ENCODE results near the gene USP48. TPM values are rescaled to one million over a fixed set of nuclear protein-coding genes. Genes with fewer than 3 reads are reported as not detected.
A peak's percentile ranks its signal among the peaks of the same experiment; 100 is the strongest.

Gene USP48
- total and polyA plus RNA-seq, 2 donors (not counting 1 experiment from before 2014, with no cell fraction given): 34.1 to 45.6 TPM

DNA sequence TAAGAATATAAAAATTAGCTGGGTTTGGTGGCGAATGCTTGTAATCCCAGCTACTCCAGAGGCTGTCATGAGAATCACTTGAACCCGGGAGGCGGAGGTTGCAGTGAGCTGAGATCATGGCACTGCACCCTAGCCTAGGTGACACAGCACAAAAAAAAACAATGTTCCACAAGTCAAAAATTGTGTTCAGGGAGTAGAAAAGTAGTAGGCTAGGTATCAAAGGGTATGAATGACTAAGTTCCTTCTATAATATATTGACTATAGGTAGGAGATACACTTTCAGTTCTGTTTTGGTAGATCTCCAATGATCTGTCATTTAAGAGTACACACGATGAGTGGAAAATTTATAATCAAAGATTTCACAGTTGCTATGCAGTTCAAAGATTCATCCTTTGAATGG, 16.7 kb downstream of the USP48 start:
- Histone ChIP-seq H3K9ac (ENCODE audit: insufficient read depth, low read length) (no peak overlapping the region), H3K4me3 (replicated peaks in 1 of 4; ENCODE audit: control extremely low read depth in 1 of 4, insufficient read depth in 1 of 4, low read depth in 3 of 4, low read length in 4 of 4) (no peak overlapping the region), H3K4me2 (ENCODE audit: extremely low read depth, insufficient read depth, low read length) (no peak overlapping the region), H3K36me3 (ENCODE audit: control insufficient read depth, insufficient read depth, low read length) (no peaks in the 10 kb centered on the region), H3K79me2 (ENCODE audit: control insufficient read depth, insufficient read depth, low read length) (peaks cover 46% of the 10 kb centered on the region), H3K4me1 (ENCODE audit: control insufficient read depth, extremely low read depth, insufficient read depth, low read length) (peaks cover 8% of the 10 kb centered on the region), H4K20me1 (ENCODE audit: control insufficient read depth, extremely low read depth, insufficient read depth, low read length) (no peaks in the 10 kb centered on the region), H3K9me3 (ENCODE audit: control insufficient read depth, insufficient read depth, low read depth, low read length) (no peaks in the 10 kb centered on the region), H3K27ac (ENCODE audit: insufficient read depth, low read length) (no peak overlapping the region), H2AFZ (ENCODE audit: low read length) (no peak overlapping the region), H3K27me3 (ENCODE audit: control insufficient read depth, insufficient read depth, low read length) (no peaks in the 10 kb centered on the region)
- no peak for TF ChIP-seq CTCF (conservative IDR thresholded peaks at IDR 0.05 in 1 of 2, IDR thresholded peaks at IDR 0.05 in 1 of 2; ENCODE audit: low read depth in 1 of 2, low read length in 2 of 2)
- TF ChIP-seq EZH2 (IDR thresholded peaks at IDR 0.05; ENCODE audit: low read length, missing control alignments): no peak
- no peak for DNase-seq (ENCODE audit: low read depth in 2 of 2)

GRCh38 chr1:21764615-21765423, 18.1 kb downstream of the USP48 start:
- H3K4me1 ChIP-seq (ENCODE audit: control insufficient read depth, extremely low read depth, insufficient read depth, low read length): peaks cover 8% of the 10 kb centered on the region
- H4K20me1 ChIP-seq (ENCODE audit: control insufficient read depth, extremely low read depth, insufficient read depth, low read length): no peaks in the 10 kb centered on the region
- H3K9ac ChIP-seq (ENCODE audit: insufficient read depth, low read length): no peak overlapping the region

More at GRCh38 chr1:21764615-21765423, 18.1 kb downstream of the USP48 start:
- Histone ChIP-seq H3K36me3 (ENCODE audit: control insufficient read depth, insufficient read depth, low read length) (no peaks in the 10 kb centered on the region), H3K27me3 (ENCODE audit: control insufficient read depth, insufficient read depth, low read length) (no peaks in the 10 kb centered on the region), H3K9me3 (ENCODE audit: control insufficient read depth, insufficient read depth, low read depth, low read length) (no peaks in the 10 kb centered on the region), H3K27ac (ENCODE audit: insufficient read depth, low read length) (peak overlapping the region; percentile 54), H3K79me2 (ENCODE audit: control insufficient read depth, insufficient read depth, low read length) (peaks cover 46% of the 10 kb centered on the region), H2AFZ (ENCODE audit: low read length) (no peak overlapping the region), H3K4me3 (replicated peaks in 1 of 4; ENCODE audit: control extremely low read depth in 1 of 4, insufficient read depth in 1 of 4, low read depth in 3 of 4, low read length in 4 of 4) (no peak overlapping the region), H3K4me2 (ENCODE audit: extremely low read depth, insufficient read depth, low read length) (peak overlapping the region; percentile 45)
- TF ChIP-seq CTCF (conservative IDR thresholded peaks at IDR 0.05 in 1 of 2, IDR thresholded peaks at IDR 0.05 in 1 of 2; ENCODE audit: low read depth in 1 of 2, low read length in 2 of 2): no peak
- no peak for TF ChIP-seq EZH2 (IDR thresholded peaks at IDR 0.05; ENCODE audit: low read length, missing control alignments)
- peak; percentile 89 to 93 for DNase-seq (ENCODE audit: low read depth in 2 of 2)
